ENCODE data around the gene SDK1. TPM values are rescaled to one million over a fixed set of nuclear protein-coding genes. Genes with fewer than 3 reads are reported as not detected.

SDK1 gene
- total RNA-seq, 1 donor from 2014 or later, result 4.3 TPM

DNA sequence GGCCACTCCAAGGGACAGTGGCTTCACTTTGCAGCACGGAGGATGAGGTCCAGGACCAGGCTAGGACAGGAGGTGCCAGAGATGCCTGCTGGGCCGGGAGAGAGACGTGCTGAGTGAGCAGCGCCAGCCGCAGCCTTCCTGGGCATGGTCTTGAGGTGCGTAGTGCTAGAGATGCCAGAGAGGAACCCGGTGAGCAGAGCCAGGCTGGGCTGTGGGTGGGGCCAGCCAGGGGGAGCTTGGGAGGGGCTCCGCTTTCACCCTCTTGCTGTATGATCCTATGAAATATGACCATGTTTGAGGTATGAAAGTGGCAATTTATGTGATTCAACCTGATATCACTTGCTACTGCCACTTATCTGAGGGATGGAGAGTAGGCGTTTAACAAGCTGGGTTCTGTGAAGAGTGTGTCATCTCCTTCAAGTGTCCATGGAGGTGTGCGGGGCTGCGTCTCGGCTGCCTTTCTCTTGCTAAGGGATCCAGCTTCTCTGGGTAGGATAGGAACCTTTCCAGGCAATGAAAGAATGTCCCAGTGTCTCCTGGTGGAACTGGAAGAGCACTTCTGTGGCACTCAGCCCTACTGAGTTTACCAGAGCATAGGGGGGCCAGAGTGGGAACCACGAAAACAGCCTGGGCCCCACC is 862.6 kb downstream of the SDK1 start:
- no peak for DNase-seq (ENCODE audit: low spot score)
- H3K4me1 Mint-ChIP-seq (ENCODE audit: unreplicated experiment), result no peaks in the 10 kb centered on the region
- peaks cover 4% of the 10 kb centered on the region for H3K27me3 Mint-ChIP-seq (ENCODE audit: unreplicated experiment)
- TF ChIP-seq, protein P1, sequence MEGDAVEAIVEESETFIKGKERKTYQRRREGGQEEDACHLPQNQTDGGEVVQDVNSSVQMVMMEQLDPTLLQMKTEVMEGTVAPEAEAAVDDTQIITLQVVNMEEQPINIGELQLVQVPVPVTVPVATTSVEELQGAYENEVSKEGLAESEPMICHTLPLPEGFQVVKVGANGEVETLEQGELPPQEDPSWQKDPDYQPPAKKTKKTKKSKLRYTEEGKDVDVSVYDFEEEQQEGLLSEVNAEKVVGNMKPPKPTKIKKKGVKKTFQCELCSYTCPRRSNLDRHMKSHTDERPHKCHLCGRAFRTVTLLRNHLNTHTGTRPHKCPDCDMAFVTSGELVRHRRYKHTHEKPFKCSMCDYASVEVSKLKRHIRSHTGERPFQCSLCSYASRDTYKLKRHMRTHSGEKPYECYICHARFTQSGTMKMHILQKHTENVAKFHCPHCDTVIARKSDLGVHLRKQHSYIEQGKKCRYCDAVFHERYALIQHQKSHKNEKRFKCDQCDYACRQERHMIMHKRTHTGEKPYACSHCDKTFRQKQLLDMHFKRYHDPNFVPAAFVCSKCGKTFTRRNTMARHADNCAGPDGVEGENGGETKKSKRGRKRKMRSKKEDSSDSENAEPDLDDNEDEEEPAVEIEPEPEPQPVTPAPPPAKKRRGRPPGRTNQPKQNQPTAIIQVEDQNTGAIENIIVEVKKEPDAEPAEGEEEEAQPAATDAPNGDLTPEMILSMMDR (IDR thresholded peaks at IDR 0.05; ENCODE audit: unreplicated experiment), result no peak
- no peaks in the 10 kb centered on the region for H3K9me3 Mint-ChIP-seq (ENCODE audit: unreplicated experiment)
- no peak overlapping the region for H3K27ac Mint-ChIP-seq (ENCODE audit: unreplicated experiment)
- H3K36me3 Mint-ChIP-seq (ENCODE audit: low read depth, unreplicated experiment), result no peaks in the 10 kb centered on the region
- no peak overlapping the region for H3K4me3 Mint-ChIP-seq (ENCODE audit: unreplicated experiment)

DNA sequence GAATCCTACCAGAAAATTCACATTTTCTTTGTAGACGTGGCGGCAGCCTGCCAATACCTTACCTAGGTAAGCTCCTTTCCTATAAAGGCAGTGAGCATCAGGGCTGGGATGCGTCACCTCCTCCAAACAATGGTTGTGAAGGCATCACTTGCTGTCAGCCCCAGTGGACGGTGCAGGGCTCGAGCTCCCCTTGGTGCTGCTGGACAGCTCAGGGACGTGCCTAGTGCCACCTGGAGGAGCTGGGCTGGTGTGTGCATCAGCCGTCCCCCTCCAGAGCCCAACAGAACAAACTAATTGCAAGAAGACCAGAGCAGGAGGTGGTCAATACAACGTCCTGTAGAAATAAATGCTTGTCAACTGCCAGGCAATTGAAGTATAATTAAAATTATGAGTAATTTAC is 863.5 kb downstream of the SDK1 start:
- Mint-ChIP-seq H3K27ac (ENCODE audit: unreplicated experiment) (no peak overlapping the region), H3K4me3 (ENCODE audit: unreplicated experiment) (no peak overlapping the region), H3K27me3 (ENCODE audit: unreplicated experiment) (peaks cover 4% of the 10 kb centered on the region), H3K4me1 (ENCODE audit: unreplicated experiment) (no peaks in the 10 kb centered on the region), H3K36me3 (ENCODE audit: low read depth, unreplicated experiment) (no peaks in the 10 kb centered on the region), H3K9me3 (ENCODE audit: unreplicated experiment) (no peaks in the 10 kb centered on the region)
- no peak for DNase-seq (ENCODE audit: low spot score)
- TF ChIP-seq, protein P1 (IDR thresholded peaks at IDR 0.05; ENCODE audit: unreplicated experiment), result no peak

DNA sequence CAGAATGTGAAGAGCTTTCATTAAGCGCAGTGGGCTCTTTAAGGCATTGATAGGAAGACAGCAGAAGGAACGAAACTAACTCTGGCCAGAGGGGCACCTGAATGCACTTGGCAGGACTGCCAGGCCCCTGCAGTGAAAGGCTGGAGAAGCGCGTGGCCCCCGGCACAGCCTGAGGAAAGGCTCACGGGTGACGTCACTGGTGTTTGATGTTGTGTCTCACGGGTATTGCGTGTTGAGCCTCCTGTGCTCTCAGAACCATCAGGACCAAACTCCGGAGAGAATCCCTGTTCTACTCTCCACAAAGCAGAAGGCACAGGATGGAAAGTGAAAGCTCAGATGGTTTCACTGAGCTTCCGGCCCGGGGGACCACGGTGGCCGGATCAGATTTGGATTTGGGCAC is 865.3 kb downstream of the SDK1 start:
- peaks cover 6% of the 10 kb centered on the region for H3K27me3 Mint-ChIP-seq (ENCODE audit: unreplicated experiment)
- H3K9me3 Mint-ChIP-seq (ENCODE audit: unreplicated experiment), result no peaks in the 10 kb centered on the region
- no peak overlapping the region for H3K4me3 Mint-ChIP-seq (ENCODE audit: unreplicated experiment)
- H3K27ac Mint-ChIP-seq (ENCODE audit: unreplicated experiment), result no peak overlapping the region
- DNase-seq (ENCODE audit: low spot score), result no peak
- TF ChIP-seq, protein P1 (IDR thresholded peaks at IDR 0.05; ENCODE audit: unreplicated experiment), result no peak
- no peaks in the 10 kb centered on the region for H3K4me1 Mint-ChIP-seq (ENCODE audit: unreplicated experiment)
- no peaks in the 10 kb centered on the region for H3K36me3 Mint-ChIP-seq (ENCODE audit: low read depth, unreplicated experiment)

DNA sequence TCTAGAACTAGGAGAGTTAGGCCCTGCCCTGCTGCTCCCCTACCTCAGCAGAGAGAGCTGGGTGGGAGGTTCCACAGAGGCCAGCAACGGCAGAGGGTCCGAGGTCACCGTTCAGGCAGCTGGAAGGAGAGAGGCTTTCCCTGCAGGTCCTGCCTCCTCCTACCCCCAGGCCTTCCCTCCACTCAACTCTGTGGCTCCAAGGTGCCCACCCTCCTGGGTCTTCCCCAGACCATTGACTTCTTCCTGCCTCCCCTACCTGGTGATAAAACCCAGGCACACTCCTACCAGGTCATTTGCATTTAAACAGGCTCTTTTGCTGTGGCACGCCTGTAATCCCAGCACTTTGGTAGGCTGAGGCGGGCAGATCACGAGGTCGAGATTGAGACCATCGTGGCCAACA is 865.8 kb downstream of the SDK1 start:
- no peak for DNase-seq (ENCODE audit: low spot score)
- H3K27ac Mint-ChIP-seq (ENCODE audit: unreplicated experiment), result no peak overlapping the region

GRCh38 chr7:4167385-4167910 is 866.4 kb downstream of the SDK1 start:
- H3K36me3 Mint-ChIP-seq (ENCODE audit: low read depth, unreplicated experiment), result no peaks in the 10 kb centered on the region
- H3K4me3 Mint-ChIP-seq (ENCODE audit: unreplicated experiment), result no peak overlapping the region
- H3K9me3 Mint-ChIP-seq (ENCODE audit: unreplicated experiment), result no peaks in the 10 kb centered on the region
- H3K4me1 Mint-ChIP-seq (ENCODE audit: unreplicated experiment), result no peaks in the 10 kb centered on the region
- TF ChIP-seq, protein P1 (IDR thresholded peaks at IDR 0.05; ENCODE audit: unreplicated experiment), result no peak
- H3K27me3 Mint-ChIP-seq (ENCODE audit: unreplicated experiment), result peaks cover 6% of the 10 kb centered on the region
- DNase-seq (ENCODE audit: low spot score), result no peak
- H3K27ac Mint-ChIP-seq (ENCODE audit: unreplicated experiment), result no peak overlapping the region

More for the DNA sequence above, 865.8 kb downstream of the SDK1 start:
- peaks cover 6% of the 10 kb centered on the region for H3K27me3 Mint-ChIP-seq (ENCODE audit: unreplicated experiment)
- no peak overlapping the region for H3K4me3 Mint-ChIP-seq (ENCODE audit: unreplicated experiment)
- TF ChIP-seq, protein P1 (IDR thresholded peaks at IDR 0.05; ENCODE audit: unreplicated experiment), result no peak
- no peaks in the 10 kb centered on the region for H3K4me1 Mint-ChIP-seq (ENCODE audit: unreplicated experiment)
- H3K36me3 Mint-ChIP-seq (ENCODE audit: low read depth, unreplicated experiment), result no peaks in the 10 kb centered on the region
- H3K9me3 Mint-ChIP-seq (ENCODE audit: unreplicated experiment), result no peaks in the 10 kb centered on the region

Data from endothelial cell (in vitro differentiated cells).